ENCODE results near the gene SLC7A1. TPM values are rescaled to one million over a fixed set of nuclear protein-coding genes. Genes with fewer than 3 reads are reported as not detected.

The SLC7A1 gene
- total RNA-seq, 2 donors from 2014 or later = 8.6 to 19.5 TPM

GRCh38 chr13:29513981-29514719 lies 81.3 kb downstream of the SLC7A1 start:
- no peaks in the 10 kb centered on the region for H3K9me3 ChIP-seq
- no peak for TF ChIP-seq CTCF (IDR thresholded peaks at IDR 0.05)
- no peak overlapping the region for H3K4me3 ChIP-seq
- DNase-seq (ENCODE audit: low spot score) = no peak
- no peak overlapping the region for H3K27ac ChIP-seq
- H3K27me3 ChIP-seq = no peaks in the 10 kb centered on the region
- peaks cover 0 to 2% of the 10 kb centered on the region in 2 donors for H3K4me1 ChIP-seq
- H3K36me3 ChIP-seq = peaks cover 43% of the 10 kb centered on the region

- no peak for DNase-seq (ENCODE audit: low spot score)
- Histone ChIP-seq H3K4me3 (no peak overlapping the region), H3K27me3 (no peaks in the 10 kb centered on the region), H3K36me3 (peaks cover 43% of the 10 kb centered on the region), H3K27ac (no peak overlapping the region), H3K4me1 (peaks cover 0 to 10% of the 10 kb centered on the region in 2 donors), H3K9me3 (no peaks in the 10 kb centered on the region)
- no peak for TF ChIP-seq CTCF (IDR thresholded peaks at IDR 0.05)
Observed at GRCh38 chr13:29513002-29513980, 82.2 kb downstream of the SLC7A1 start.

- H3K4me1 ChIP-seq = peaks cover 0 to 24% of the 10 kb centered on the region in 2 donors
- no peaks in the 10 kb centered on the region for H3K9me3 ChIP-seq
- no peak overlapping the region for H3K4me3 ChIP-seq
- no peak for DNase-seq (ENCODE audit: low spot score)
- no peaks in the 10 kb centered on the region for H3K27me3 ChIP-seq
- no peak for TF ChIP-seq CTCF (IDR thresholded peaks at IDR 0.05)
- peaks cover 33% of the 10 kb centered on the region for H3K36me3 ChIP-seq
- H3K27ac ChIP-seq = no peak overlapping the region
Observed at GRCh38 chr13:29511980-29512379, 83.5 kb downstream of the SLC7A1 start.

- peaks cover 30% of the 10 kb centered on the region for H3K36me3 ChIP-seq
- no peak overlapping the region for H3K4me3 ChIP-seq
- no peak for TF ChIP-seq CTCF (IDR thresholded peaks at IDR 0.05)
- H3K9me3 ChIP-seq = no peaks in the 10 kb centered on the region
- no peak for DNase-seq (ENCODE audit: low spot score)
- peaks cover 0 to 27% of the 10 kb centered on the region in 2 donors for H3K4me1 ChIP-seq
- no peaks in the 10 kb centered on the region for H3K27me3 ChIP-seq
- H3K27ac ChIP-seq = no peak overlapping the region
Observed at GRCh38 chr13:29511106-29511796, 84.2 kb downstream of the SLC7A1 start.

- H3K9me3 ChIP-seq = no peaks in the 10 kb centered on the region
- H3K4me3 ChIP-seq = no peak overlapping the region
- no peak for TF ChIP-seq CTCF (IDR thresholded peaks at IDR 0.05)
- no peak overlapping the region for H3K27ac ChIP-seq
- H3K36me3 ChIP-seq = peaks cover 24% of the 10 kb centered on the region
- H3K27me3 ChIP-seq = no peaks in the 10 kb centered on the region
- peaks cover 0 to 27% of the 10 kb centered on the region in 2 donors for H3K4me1 ChIP-seq
- DNase-seq (ENCODE audit: low spot score) = no peak
Observed at GRCh38 chr13:29510651-29511084, 84.8 kb downstream of the SLC7A1 start.
